IgD-negative memory B cell (primary cell): ENCODE data around the gene KRT13. TPM values are rescaled to one million over a fixed set of nuclear protein-coding genes. Genes with fewer than 3 reads are reported as not detected.

Source experiments
- H3K27ac Mint-ChIP-seq, 3 donors: one replicate each; pipeline ENCODE4 v1.8.0; 2020 to 2022; ENCODE audit warnings: mild to moderate bottlenecking in 3 of 3, mixed read lengths in 3 of 3, moderate library complexity in 1 of 3
- H3K27me3 Mint-ChIP-seq: one replicate; pipeline ENCODE4 v1.8.0; 2021; ENCODE audit warnings: mixed read lengths
- H3K36me3 Mint-ChIP-seq: one replicate; pipeline ENCODE4 v1.8.0; 2020; ENCODE audit warnings: mild to moderate bottlenecking, mixed read lengths
- H3K4me1 Mint-ChIP-seq, 3 donors: one replicate each; pipeline ENCODE4 v1.8.0; 2020 to 2022; ENCODE audit warnings: mixed read lengths in 3 of 3, mild to moderate bottlenecking in 1 of 3
- H3K4me3 Mint-ChIP-seq, 4 donors: one replicate each; pipeline ENCODE4 v1.8.0; 2020 to 2022; ENCODE audit warnings: mild to moderate bottlenecking in 4 of 4, mixed read lengths in 4 of 4, moderate library complexity in 3 of 4
- H3K9me3 Mint-ChIP-seq, 3 donors: one replicate each; pipeline ENCODE4 v1.8.0; 2020 to 2021; ENCODE audit warnings: mixed read lengths in 3 of 3, mild to moderate bottlenecking in 1 of 3
- polyA plus RNA-seq: library from polyadenylated mRNA; unstranded; fragments of 300-500 nt; fragmentation: Illumina TruSeq; gene quantifications from one replicate; pipeline ENCODE4 v1.2.3, GENCODE V29; 2021

The KRT13 gene
- polyA plus RNA-seq, 1 donor from 2014 or later: not detected

DNA sequence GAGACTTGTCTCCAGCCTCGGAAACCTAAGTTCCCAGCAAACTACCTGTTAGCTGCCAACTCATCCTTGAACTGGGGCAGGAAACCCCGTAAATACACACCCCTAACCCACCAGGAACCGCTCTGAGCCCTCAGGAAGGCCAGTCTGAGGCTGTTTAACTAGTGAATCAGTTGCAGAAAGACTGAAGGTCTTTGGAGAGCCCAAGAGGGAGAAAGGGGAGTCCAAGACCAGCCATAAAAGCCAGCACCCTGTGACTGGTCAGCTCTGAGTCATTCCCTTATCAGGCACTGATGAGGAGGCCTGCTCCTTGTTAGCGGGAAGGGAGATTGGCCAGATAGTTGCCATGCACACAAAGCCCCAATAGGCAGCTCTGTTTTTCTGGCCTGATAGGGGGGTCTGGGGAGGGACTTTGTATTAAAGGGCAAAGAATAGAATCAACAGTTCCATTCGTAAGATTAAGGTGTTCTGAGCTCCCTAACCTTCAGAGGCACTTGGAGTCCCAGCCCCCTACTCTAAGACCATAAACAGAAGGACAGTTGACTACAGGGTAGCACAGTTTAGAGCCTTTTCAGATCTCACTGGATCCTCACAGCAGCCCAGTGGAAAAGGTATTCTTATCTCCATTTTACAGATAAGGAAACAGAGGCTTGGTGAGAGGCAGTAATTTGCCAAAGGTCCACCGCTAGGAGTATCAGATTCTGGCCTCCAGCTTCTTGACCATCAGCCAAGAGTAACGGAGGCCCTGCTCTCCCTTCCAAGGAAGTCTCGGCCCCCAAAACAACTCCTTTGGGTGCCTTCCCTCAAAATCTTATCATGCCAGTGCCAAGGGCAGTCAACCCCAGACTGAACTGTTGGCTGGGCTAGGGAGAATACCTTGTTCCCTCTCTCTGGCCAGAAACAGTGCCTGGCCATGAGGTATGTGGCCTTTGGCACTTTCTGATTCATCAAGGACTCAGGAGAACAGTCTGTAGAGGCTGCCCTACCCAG lies 24.9 kb upstream of the KRT13 start:
- peaks cover 53% of the 10 kb centered on the region for H3K27me3 Mint-ChIP-seq
- H3K27ac Mint-ChIP-seq: no peak overlapping the region

DNA sequence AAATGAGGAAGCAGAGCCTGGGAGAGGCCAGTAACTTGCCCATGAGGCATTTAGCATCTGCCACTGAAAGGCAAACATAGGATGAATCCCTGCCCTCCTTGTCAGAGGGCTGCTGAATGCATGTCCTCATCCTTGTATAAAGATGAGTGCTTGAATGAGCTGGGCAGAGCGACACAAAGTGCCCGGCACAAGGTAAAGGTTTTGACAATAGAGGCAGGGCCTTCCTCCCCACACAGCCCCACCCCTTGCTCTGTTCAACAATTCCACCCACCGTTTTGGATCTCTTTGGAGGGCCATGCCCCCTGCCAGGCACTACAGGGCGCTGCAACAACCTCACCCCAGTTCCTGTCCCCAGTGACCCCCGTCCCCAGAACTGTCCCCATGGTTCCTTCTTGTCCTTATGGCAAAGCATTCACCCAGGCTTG lies 24.1 kb upstream of the KRT13 start:
- no peak overlapping the region for H3K4me3 Mint-ChIP-seq
- H3K36me3 Mint-ChIP-seq: no peaks in the 10 kb centered on the region
- H3K4me1 Mint-ChIP-seq: peaks cover 0 to 3% (median 2%) of the 10 kb centered on the region in 3 donors
- peaks cover 0 to 5% (median 0%) of the 10 kb centered on the region in 3 donors for H3K9me3 Mint-ChIP-seq
- H3K27ac Mint-ChIP-seq: no peak overlapping the region
- peaks cover 47% of the 10 kb centered on the region for H3K27me3 Mint-ChIP-seq

More for the DNA sequence above, 24.9 kb upstream of the KRT13 start:
- no peaks in the 10 kb centered on the region for H3K36me3 Mint-ChIP-seq
- H3K9me3 Mint-ChIP-seq: peaks cover 0 to 5% (median 0%) of the 10 kb centered on the region in 3 donors
- peak overlapping the region in 1 of 4 donors; percentile 40 for H3K4me3 Mint-ChIP-seq
- peaks cover 0 to 3% (median 2%) of the 10 kb centered on the region in 3 donors for H3K4me1 Mint-ChIP-seq

DNA sequence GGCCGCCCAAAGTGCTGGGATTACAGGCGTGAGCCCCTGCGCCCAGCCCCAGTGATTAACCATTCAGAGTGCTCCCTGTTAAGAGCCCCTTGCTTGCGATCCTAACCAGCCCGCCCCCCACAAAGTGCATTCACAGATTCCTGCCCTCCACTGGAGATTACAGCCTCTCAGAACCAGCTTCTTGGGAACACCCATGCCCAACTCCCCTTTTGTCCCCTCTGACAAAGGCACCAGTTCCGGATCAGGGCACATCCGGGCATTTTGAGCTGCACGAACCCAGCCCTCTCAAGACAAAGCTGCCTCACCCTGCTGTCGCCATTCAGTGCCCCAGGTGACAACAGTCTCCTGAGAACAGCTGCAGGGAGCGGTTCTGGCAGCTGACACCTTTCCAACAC lies 23.5 kb upstream of the KRT13 start:
- no peak overlapping the region for H3K27ac Mint-ChIP-seq
- H3K27me3 Mint-ChIP-seq: peaks cover 47% of the 10 kb centered on the region
- H3K9me3 Mint-ChIP-seq: peaks cover 0 to 5% (median 0%) of the 10 kb centered on the region in 3 donors
- H3K4me1 Mint-ChIP-seq: peaks cover 0 to 3% (median 2%) of the 10 kb centered on the region in 3 donors
- H3K36me3 Mint-ChIP-seq: no peaks in the 10 kb centered on the region
- peak overlapping the region in 2 of 4 donors; percentile 37 to 60 for H3K4me3 Mint-ChIP-seq

DNA sequence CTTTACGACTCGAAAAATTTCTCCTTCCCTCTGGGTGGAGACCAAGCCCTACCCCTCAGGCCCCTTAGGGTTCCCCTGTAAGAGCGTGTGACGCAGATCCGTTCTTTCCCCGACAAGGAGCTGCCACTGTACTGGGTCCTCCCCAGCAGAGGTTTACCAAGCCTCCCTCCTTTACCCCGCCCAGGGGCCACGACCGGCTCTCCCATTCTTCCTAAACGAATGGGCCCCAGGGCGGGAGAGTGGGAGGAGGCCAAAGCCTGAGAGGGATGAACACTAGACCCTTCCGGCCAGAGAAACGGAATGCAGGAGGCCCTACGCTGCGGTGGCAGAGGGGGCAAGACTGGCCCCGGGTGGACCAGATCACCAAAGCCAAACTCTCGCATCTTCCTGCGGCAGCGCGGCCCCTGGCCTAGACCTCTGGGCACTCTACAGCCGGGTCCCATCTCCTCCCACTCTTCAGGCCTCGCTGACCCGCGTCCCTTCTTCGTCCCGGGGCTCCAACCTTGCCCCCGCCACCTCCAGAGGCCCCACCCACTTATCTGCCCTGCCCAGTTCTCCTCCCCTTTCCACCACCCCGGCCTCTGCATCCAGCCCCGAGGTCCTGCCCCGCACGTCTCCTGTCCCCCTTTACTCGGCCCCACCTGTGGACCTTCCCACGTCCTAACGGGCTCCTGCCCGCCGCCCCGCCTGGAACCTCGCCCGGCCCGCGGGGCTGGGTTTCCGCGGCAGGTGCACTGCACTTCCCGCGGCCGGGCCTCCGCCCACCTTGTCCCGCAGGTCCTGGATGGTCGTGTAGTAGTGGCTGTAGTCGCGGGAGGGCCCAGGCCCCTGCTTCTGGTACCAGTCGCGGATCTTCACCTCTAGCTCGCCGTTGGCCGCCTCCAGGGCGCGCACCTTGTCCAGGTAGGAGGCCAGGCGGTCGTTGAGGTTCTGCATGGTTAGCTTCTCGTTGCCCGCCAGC lies 21.9 kb upstream of the KRT13 start:
- Mint-ChIP-seq H3K9me3 (no peaks in the 10 kb centered on the region), H3K36me3 (no peaks in the 10 kb centered on the region), H3K4me3 (peak overlapping the region in 3 of 4 donors; percentile 30 to 47 (median 47)), H3K27ac (peak overlapping the region in 1 of 3 donors; percentile 56), H3K27me3 (peaks cover 40% of the 10 kb centered on the region), H3K4me1 (peaks cover 0 to 3% (median 2%) of the 10 kb centered on the region in 3 donors)

DNA sequence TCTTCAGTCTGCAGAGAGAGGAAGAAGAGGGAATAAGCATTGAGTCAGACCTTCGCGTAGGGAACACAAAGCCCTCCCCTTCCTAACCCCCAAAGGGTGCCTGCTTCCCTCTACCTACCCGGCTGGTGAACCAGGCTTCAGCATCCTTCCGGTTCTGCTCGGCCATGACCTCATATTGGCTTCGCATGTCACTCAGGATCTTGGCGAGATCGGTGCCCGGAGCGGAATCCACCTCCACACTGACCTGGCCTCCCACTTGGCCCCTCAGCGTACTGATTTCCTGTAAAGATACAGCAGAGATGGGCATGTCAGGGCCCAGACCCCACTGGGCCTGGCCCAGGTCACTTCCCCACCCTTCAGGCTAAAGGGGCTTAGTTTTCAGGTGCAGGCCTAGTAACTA lies 18.8 kb upstream of the KRT13 start:
- H3K9me3 Mint-ChIP-seq: no peaks in the 10 kb centered on the region
- H3K4me1 Mint-ChIP-seq: peaks cover 0 to 3% (median 1%) of the 10 kb centered on the region in 3 donors
- H3K27me3 Mint-ChIP-seq: peaks cover 21% of the 10 kb centered on the region
- no peak overlapping the region for H3K4me3 Mint-ChIP-seq
- H3K27ac Mint-ChIP-seq: no peak overlapping the region
- H3K36me3 Mint-ChIP-seq: no peaks in the 10 kb centered on the region

DNA sequence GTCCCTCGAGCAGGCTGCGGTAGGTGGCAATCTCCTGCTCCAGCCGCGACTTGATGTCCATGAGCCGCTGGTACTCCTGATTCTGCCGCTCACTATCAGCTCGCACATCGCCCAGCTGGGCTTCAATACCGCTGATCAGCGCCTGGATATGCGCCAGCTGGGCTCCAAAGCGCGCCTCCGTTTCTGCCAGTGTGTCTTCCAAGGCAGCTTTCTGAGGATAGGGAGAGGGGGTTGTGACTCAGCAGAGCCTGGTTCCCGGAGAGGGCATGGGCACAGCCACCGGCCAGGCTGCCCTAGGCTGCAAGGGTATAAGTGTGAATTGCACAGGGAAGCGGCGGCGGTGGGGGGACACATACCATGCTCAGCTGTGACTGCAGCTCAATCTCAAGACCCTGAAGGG lies 18.4 kb upstream of the KRT13 start:
- Mint-ChIP-seq H3K4me3 (no peak overlapping the region), H3K9me3 (no peaks in the 10 kb centered on the region), H3K36me3 (no peaks in the 10 kb centered on the region), H3K27ac (no peak overlapping the region), H3K27me3 (peaks cover 16% of the 10 kb centered on the region), H3K4me1 (peaks cover 0 to 2% (median 0%) of the 10 kb centered on the region in 3 donors)

DNA sequence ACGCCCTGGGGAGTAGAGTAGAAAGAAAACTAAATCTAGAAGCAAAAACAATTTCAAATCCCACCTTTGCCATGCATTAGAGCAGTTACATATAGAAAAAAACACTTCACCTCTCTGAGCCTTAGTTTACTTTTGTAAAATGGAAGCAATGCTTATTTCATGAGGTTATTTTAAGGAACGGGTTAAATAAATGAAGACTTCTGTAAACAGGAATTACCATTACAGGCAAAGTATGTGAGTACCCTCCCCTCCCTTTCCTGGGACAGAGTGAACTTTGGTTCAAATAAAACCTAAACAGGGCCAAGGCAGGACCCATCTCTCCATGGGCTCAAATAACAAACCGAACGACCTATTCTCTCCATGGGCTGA lies 17.8 kb upstream of the KRT13 start:
- no peak overlapping the region for H3K27ac Mint-ChIP-seq
- no peaks in the 10 kb centered on the region for H3K4me1 Mint-ChIP-seq
- H3K36me3 Mint-ChIP-seq: no peaks in the 10 kb centered on the region
- H3K27me3 Mint-ChIP-seq: peaks cover 11% of the 10 kb centered on the region
- no peaks in the 10 kb centered on the region for H3K9me3 Mint-ChIP-seq
- no peak overlapping the region for H3K4me3 Mint-ChIP-seq

DNA sequence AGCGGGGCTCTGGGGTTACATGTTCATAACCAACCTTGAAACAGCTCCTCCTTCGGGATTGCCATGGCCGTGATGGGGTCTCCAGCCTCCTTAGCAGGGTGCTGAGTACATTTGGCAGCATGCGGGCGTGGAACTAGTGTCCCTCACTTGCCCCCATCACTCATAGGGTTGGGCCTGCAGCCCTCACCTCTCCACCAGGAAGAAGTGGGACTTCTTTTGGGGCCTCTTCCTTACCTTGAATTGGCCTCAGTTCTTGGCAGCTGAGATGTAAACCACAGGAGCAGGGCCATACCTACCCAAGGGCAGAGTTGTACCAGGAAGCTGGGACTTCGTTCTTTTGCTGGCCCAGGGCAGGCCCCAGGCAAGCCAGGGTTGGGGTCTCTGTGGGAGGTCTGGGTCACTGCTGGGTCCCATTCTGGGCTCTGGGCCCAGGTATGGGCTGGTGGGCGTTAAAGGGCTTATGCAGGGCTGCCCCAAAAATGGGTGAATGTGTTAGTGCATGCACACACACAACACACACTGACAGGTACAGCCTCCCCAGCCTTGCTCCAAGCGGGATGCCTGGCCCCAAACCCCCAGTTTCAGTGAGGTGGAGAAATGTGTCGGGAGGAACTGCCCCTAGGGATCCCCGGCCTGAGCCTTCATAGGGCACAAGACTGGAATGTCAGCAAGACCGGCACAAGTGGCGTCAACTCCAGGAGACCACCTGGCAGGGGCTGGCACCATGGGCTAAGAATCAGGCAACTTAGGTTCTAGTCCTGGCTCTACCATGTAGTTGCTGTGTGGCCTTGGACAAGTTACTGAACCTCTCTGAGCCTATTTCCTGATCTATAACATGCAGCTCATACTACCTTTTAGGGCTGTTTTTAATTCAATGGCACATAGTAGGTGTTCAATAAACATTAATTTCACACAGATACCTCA lies 17.2 kb upstream of the KRT13 start:
- Mint-ChIP-seq H3K27ac (no peak overlapping the region), H3K4me3 (no peak overlapping the region), H3K4me1 (no peaks in the 10 kb centered on the region), H3K36me3 (no peaks in the 10 kb centered on the region), H3K9me3 (no peaks in the 10 kb centered on the region), H3K27me3 (peaks cover 10% of the 10 kb centered on the region)

DNA sequence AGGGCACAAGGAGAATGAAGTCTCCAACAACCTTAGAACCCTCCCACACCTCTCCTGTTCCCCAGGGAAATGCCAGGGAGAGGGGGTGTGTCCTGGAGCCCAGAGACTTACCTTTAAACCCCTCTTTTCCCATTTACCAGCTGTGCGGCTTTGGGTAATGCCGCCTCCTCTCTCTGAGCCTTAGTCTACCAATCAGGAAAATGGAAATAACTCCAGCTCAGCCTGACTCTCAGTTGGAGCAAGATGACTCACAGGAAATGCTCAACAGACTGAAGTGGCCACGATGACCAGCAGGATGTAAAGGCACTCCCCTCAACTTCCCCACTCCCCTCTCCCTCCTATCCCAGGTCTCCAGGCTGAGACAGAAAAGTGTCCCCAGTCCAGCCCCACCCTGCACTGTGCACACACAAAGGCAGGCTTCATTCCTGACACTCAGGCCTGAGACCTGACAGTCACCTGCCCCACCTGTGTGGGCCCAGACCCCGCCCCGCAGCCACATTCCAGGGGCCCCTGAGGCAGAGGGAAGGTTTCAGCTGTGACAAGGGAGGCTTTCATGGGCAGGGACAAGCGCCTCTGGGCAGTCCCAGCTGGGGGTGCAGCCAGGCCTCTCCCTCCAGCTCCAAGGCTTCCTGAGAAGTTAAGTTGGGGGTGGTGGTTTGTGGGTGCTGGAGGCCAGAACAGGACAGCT lies 16.3 kb upstream of the KRT13 start:
- H3K4me3 Mint-ChIP-seq: no peak overlapping the region
- H3K4me1 Mint-ChIP-seq: no peaks in the 10 kb centered on the region
- no peaks in the 10 kb centered on the region for H3K9me3 Mint-ChIP-seq
- no peak overlapping the region for H3K27ac Mint-ChIP-seq
- peaks cover 1% of the 10 kb centered on the region for H3K27me3 Mint-ChIP-seq
- no peaks in the 10 kb centered on the region for H3K36me3 Mint-ChIP-seq

DNA sequence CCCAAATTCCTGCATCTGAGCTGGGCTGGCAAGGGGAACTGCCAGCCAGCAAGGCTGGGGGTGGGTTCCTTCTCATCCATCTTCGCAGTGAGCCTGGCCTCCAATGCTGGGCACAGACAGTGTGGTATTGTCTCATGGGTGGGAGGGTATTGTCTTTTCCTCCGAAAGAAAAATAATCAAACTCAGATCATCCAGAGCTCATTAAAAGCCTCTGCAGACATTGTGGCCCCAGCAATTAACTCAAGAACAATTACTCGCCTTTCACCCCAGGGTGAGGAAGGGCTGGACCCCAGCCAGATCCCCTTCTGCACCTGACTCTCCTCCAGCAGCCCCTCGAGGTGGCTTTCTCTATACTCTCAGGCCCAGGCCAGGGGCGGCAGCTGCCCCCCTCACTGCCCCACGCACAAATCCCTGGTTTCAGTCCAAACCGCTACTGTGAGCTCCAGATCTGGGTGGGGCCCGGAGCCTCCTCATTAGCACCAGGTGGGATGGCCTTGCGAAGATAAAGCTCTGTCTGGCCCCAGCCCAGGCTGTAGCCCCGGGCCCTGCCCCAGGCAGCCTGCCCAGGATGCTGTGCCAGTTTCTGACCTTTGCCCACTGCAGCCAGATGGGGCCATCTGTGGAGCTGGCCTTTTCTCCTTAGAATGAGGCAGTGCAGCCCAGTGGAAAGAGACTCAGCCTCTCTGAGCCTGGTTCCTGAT lies 15.6 kb upstream of the KRT13 start:
- H3K27me3 Mint-ChIP-seq: no peaks in the 10 kb centered on the region
- H3K4me3 Mint-ChIP-seq: no peak overlapping the region
- no peaks in the 10 kb centered on the region for H3K9me3 Mint-ChIP-seq
- H3K4me1 Mint-ChIP-seq: no peaks in the 10 kb centered on the region
- H3K27ac Mint-ChIP-seq: no peak overlapping the region
- H3K36me3 Mint-ChIP-seq: no peaks in the 10 kb centered on the region

DNA sequence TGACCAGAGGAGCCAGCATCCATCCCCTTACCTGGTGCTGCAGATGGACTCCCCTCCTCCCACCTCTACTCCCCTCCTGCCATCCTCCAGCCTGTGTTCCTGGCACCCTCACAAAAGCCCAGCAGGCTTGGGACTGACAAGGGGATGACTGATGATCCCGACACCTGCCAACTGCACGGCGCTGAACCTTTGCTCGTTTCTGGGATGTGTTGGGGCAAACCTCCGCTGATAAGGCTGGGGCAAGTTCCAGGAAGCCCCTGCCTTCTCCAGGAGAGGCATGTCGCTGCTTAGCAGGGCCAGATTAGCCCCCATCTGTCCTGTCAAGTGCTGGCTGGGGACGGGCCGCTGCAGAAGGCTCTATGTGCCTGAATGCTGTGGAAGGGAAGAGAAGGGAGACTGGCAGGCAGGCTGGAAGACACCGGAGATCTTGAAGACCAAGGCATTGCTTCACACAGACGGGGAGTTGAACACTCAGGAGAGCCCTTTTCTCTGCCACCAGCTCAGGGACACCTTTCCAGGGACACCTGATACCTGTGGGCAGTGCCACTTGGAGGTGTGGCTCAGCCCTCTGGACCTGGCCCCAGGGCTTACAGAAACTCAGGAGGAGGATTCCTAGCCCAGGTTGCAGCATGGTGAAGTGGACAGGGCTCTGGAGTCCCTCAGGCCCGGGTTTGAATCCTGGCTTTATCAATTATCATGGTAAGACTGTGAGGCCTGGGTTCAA lies 14.3 kb upstream of the KRT13 start:
- H3K4me3 Mint-ChIP-seq: no peak overlapping the region

DNA sequence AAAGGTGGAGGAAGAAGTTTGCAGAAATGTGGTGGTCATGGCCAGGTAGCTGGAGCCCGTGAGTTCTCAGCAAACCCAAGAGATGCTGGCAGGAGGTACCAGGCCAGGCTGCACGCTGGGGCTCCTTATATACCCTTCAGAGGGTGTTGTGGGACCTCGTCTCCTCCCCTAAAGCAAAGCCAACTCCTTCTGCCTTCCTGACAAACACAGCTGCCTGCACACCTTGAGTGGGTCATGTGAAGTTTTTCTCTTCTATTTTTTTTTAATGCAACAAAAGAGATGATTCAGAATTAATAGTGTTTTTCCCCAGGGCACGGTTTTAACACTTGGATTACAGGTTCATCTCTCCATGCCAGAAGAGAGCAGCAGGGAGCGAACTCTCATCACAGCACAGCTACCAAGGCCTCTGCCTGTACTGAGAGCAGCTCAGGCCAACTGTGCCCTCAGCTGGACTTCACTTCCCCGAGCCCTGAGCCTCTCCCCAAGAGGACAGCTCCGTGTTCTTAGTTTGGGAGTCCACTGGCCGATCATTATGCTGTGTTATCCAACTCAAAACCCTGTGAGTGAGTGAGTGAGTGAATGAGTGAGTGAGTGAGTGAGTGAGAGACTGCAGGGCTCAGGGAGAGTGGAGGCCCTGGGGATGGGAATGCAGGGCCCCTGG lies 13.5 kb upstream of the KRT13 start, which contains the start of gene KRT15:
KRT15 (minus strand) TSS at position 102 of the 661 bp plus-strand sequence; CDS start at position 39, 63 bp downstream.
- H3K4me1 Mint-ChIP-seq: no peaks in the 10 kb centered on the region
- no peak within 1 kb of the TSS for H3K4me3 Mint-ChIP-seq
- no peaks in the 10 kb centered on the region for H3K9me3 Mint-ChIP-seq
- H3K27ac Mint-ChIP-seq: peak within 1 kb of the TSS in 1 of 3 donors; percentile 47
- peaks cover 3% of the 10 kb centered on the region for H3K27me3 Mint-ChIP-seq
- no peaks in the 10 kb centered on the region for H3K36me3 Mint-ChIP-seq

More for the DNA sequence above, 14.3 kb upstream of the KRT13 start:
- no peaks in the 10 kb centered on the region for H3K27me3 Mint-ChIP-seq
- no peak overlapping the region for H3K27ac Mint-ChIP-seq
- H3K4me1 Mint-ChIP-seq: no peaks in the 10 kb centered on the region
- no peaks in the 10 kb centered on the region for H3K9me3 Mint-ChIP-seq
- no peaks in the 10 kb centered on the region for H3K36me3 Mint-ChIP-seq
